H1 (cell line): Measurements from ENCODE around the gene DBH. TPM values are rescaled to one million over a fixed set of nuclear protein-coding genes. Genes with fewer than 3 reads are reported as not detected.

Experiments used
- CTCF ChIA-PET: fragments of 300-600 bp; sonication (Branson Sonifier 250); formaldehyde crosslinking; loops from one replicate; lab custom pipeline; 2021; ENCODE audit not compliant: partially characterized antibody; lab: Charles Lee
- POLR2A ChIA-PET: fragments of 300-600 bp; sonication (Branson Sonifier 250); formaldehyde crosslinking; loops from one replicate; lab custom pipeline; 2021; ENCODE audit warnings: inconsistent platforms; ENCODE audit not compliant: partially characterized antibody; lab: Charles Lee
- DNase-seq, 2 experiments: peaks; one replicate each; pipeline versions ENCODE4 v3.0.0 to v3.0.0-alpha.2; 2010 to 2022; ENCODE audit warnings: low spot score in 2 of 2, low read depth in 1 of 2, mixed read lengths in 1 of 2
- FAIRE-seq: peaks from 2 replicates; lab custom pipeline; 2011; peaks lifted over from hg19 to GRCh38; lab: Jason Lieb, UNC
- H2AFZ ChIP-seq: 2 replicates; pipeline ENCODE4 v1.8.1; 2012; ENCODE audit warnings: low read length, inconsistent platforms
- H2AK5ac ChIP-seq: 2 replicates; pipeline ENCODE4 v1.6.1; 2013; ENCODE audit warnings: low read depth, low read length
- H2BK120ac ChIP-seq: replicated peaks from 2 replicates; pipeline ENCODE3; 2013; ENCODE audit warnings: low read depth, low read length, inconsistent platforms
- H2BK12ac ChIP-seq: 2 replicates; pipeline ENCODE4 v1.6.1; 2013; ENCODE audit warnings: low read depth, low read length
- H2BK15ac ChIP-seq: 2 replicates; pipeline ENCODE4 v1.6.1; 2013; ENCODE audit warnings: low read length
- H2BK20ac ChIP-seq: 2 replicates; pipeline ENCODE4 v1.6.1; 2013; ENCODE audit warnings: low read length
- H2BK5ac ChIP-seq: 2 replicates; pipeline ENCODE4 v1.6.1; 2013; ENCODE audit warnings: low read depth, low read length
- H3K14ac ChIP-seq: 2 replicates; pipeline ENCODE4 v1.6.1; 2013; ENCODE audit warnings: inconsistent platforms; ENCODE audit not compliant: insufficient read length
- H3K18ac ChIP-seq: 2 replicates; pipeline ENCODE4 v1.6.1; 2013; ENCODE audit warnings: low read length; ENCODE audit errors: extremely low read depth
- H3K23ac ChIP-seq: 2 replicates; pipeline ENCODE4 v1.6.1; 2013; ENCODE audit warnings: inconsistent platforms; ENCODE audit not compliant: insufficient read length
- H3K23me2 ChIP-seq: 2 replicates; pipeline ENCODE4 v1.6.1; 2013; ENCODE audit warnings: low read depth, low read length
- H3K27ac ChIP-seq: 2 replicates; pipeline ENCODE4 v1.6.1; 2011; ENCODE audit warnings: low read depth, low read length, inconsistent platforms
- H3K27me3 ChIP-seq, 4 experiments: replicated peaks in 1 of 4; 1 replicate in 1 of 4; 2 replicates in 3 of 4; pipeline versions ENCODE4 v1.6.1 to v1.8.1; 2011 to 2013; ENCODE audit warnings: low read length in 3 of 4, mild to moderate bottlenecking in 3 of 4, inconsistent platforms in 2 of 4, mixed read lengths in 2 of 4, moderate library complexity in 1 of 4; ENCODE audit not compliant: control insufficient read depth in 3 of 4, insufficient read depth in 3 of 4; ENCODE audit errors: extremely low read depth in 1 of 4
- H3K36me3 ChIP-seq, 4 experiments: 2 replicates each; pipeline versions ENCODE4 v1.6.1 to v1.8.1; 2011 to 2013; ENCODE audit warnings: mild to moderate bottlenecking in 4 of 4, low read length in 3 of 4, moderate library complexity in 2 of 4, control low read depth in 1 of 4, inconsistent platforms in 1 of 4; ENCODE audit not compliant: insufficient read depth in 4 of 4, control insufficient read depth in 2 of 4
- H3K4ac ChIP-seq: replicated peaks from 2 replicates; pipeline ENCODE3; 2013; ENCODE audit warnings: low read length, low read depth, mixed read lengths, inconsistent platforms; ENCODE audit not compliant: insufficient read length
- H3K4me1 ChIP-seq, 4 experiments: replicated peaks in 1 of 4; 1 replicate in 1 of 4; 2 replicates in 3 of 4; pipeline versions ENCODE4 v1.6.1 to v1.8.1; 2011 to 2013; ENCODE audit warnings: low read length in 3 of 4, inconsistent platforms in 2 of 4, mixed read lengths in 1 of 4; ENCODE audit not compliant: insufficient read depth in 4 of 4, control insufficient read depth in 3 of 4
- H3K4me2 ChIP-seq, 2 experiments: 2 replicates each; pipeline versions ENCODE4 v1.6.1 to v1.8.1; 2011 to 2013; ENCODE audit warnings: low read depth in 2 of 2, low read length in 2 of 2, control low read depth in 1 of 2, inconsistent platforms in 1 of 2, mild to moderate bottlenecking in 1 of 2; ENCODE audit not compliant: insufficient read depth in 1 of 2
- H3K4me3 ChIP-seq, 4 experiments: fragments of 200-600, 300-600 bp in 1 of 4; sonication (generic), shearing (Covaris generic), sonication (Bioruptor Twin) in 1 of 4; 2 replicates each; pipeline versions ENCODE4 v1.5.1 to v1.8.1; 2011 to 2016; ENCODE audit warnings: low read length in 4 of 4, low read depth in 3 of 4, control low read depth in 2 of 4, inconsistent platforms in 2 of 4, mild to moderate bottlenecking in 2 of 4, mixed read lengths in 1 of 4, moderate library complexity in 1 of 4; ENCODE audit not compliant: insufficient read depth in 2 of 4; ENCODE audit errors: extremely low read depth in 1 of 4
- H3K56ac ChIP-seq: replicated peaks from 2 replicates; pipeline ENCODE3; 2013; ENCODE audit warnings: low read depth, mild to moderate bottlenecking, mixed read lengths, low read length, inconsistent platforms; ENCODE audit not compliant: insufficient read length
- H3K79me1 ChIP-seq: 2 replicates; pipeline ENCODE4 v1.6.1; 2013; ENCODE audit warnings: low read depth, low read length, control low read depth
- H3K79me2 ChIP-seq, 2 experiments: 2 replicates each; pipeline versions ENCODE4 v1.6.1 to v1.8.1; 2012 to 2013; ENCODE audit warnings: low read length in 2 of 2, mild to moderate bottlenecking in 2 of 2, inconsistent platforms in 1 of 2; ENCODE audit not compliant: insufficient read depth in 2 of 2, control insufficient read depth in 1 of 2
- H3K9ac ChIP-seq, 4 experiments: replicated peaks in 1 of 4; 1 replicate in 1 of 4; 2 replicates in 3 of 4; pipeline versions ENCODE4 v1.6.1 to v1.8.1; 2011 to 2013; ENCODE audit warnings: low read depth in 3 of 4, low read length in 3 of 4, control low read depth in 2 of 4, mild to moderate bottlenecking in 2 of 4, moderate library complexity in 2 of 4, inconsistent platforms in 1 of 4; ENCODE audit errors: extremely low read depth in 1 of 4
- H3K9me3 ChIP-seq, 2 experiments: 2 replicates each; pipeline versions ENCODE4 v1.6.1 to v1.8.1; 2012 to 2013; ENCODE audit warnings: mild to moderate bottlenecking in 2 of 2, moderate library complexity in 2 of 2, control low read depth in 1 of 2, inconsistent platforms in 1 of 2, low read depth in 1 of 2, low read length in 1 of 2, mixed read lengths in 1 of 2; ENCODE audit not compliant: insufficient read depth in 2 of 2
- H4K20me1 ChIP-seq, 2 experiments: replicated peaks in 1 of 2; 2 replicates each; pipeline versions ENCODE3 to v1.8.1; 2011 to 2013; ENCODE audit warnings: inconsistent platforms in 2 of 2, low read length in 2 of 2, mild to moderate bottlenecking in 1 of 2; ENCODE audit not compliant: insufficient read depth in 2 of 2, control insufficient read depth in 1 of 2
- H4K5ac ChIP-seq: 2 replicates; pipeline ENCODE4 v1.6.1; 2013; ENCODE audit warnings: low read length, low read depth, mixed read lengths, inconsistent platforms; ENCODE audit not compliant: insufficient read length
- H4K8ac ChIP-seq: 2 replicates; pipeline ENCODE4 v1.8.0; 2013; ENCODE audit warnings: mild to moderate bottlenecking, moderate library complexity, low read length, inconsistent platforms; ENCODE audit not compliant: insufficient read depth; ENCODE audit errors: extremely low read depth
- H4K91ac ChIP-seq: replicated peaks from 2 replicates; pipeline ENCODE3; 2013; ENCODE audit warnings: low read length, mixed read lengths, inconsistent platforms; ENCODE audit not compliant: insufficient read length
- CBX5 ChIP-seq: fragments of 300-800, 300-1000 bp; sonication (generic); IDR thresholded peaks from 2 replicates; pipeline ENCODE4 v1.7.1; 2016; ENCODE audit warnings: antibody characterized with exemption, low read length, low read depth
- CBX8 ChIP-seq: fragments of 300-800, 300-1000 bp; sonication (generic); IDR thresholded peaks from 2 replicates; pipeline ENCODE4 v1.7.1; 2016; ENCODE audit warnings: low read depth, low read length, borderline replicate concordance
- EGR1 ChIP-seq: IDR thresholded peaks from 2 replicates; pipeline ENCODE4 v1.6.1; 2011; ENCODE audit warnings: low read depth, low read length, borderline replicate concordance
- EP300 ChIP-seq, 2 experiments: IDR thresholded peaks; 1 replicate in 1 of 2; 2 replicates in 1 of 2; pipeline ENCODE4 v1.6.1; 2011 to 2012; ENCODE audit warnings: low read depth in 2 of 2, low read length in 2 of 2, mild to moderate bottlenecking in 2 of 2, borderline replicate concordance in 1 of 2, inconsistent platforms in 1 of 2, moderate library complexity in 1 of 2
- FOSL1 ChIP-seq: IDR thresholded peaks from 2 replicates; pipeline ENCODE4 v1.6.1; 2011; ENCODE audit warnings: mild to moderate bottlenecking, low read depth, low read length, moderate library complexity; ENCODE audit not compliant: insufficient read depth
- GTF2F1 ChIP-seq: IDR thresholded peaks from 2 replicates; pipeline ENCODE4 v1.6.1; 2012; ENCODE audit warnings: low read depth, low read length, improper control_type of control experiment, borderline replicate concordance
- NANOG ChIP-seq: IDR thresholded peaks from 2 replicates; pipeline ENCODE4 v1.6.1; 2011; ENCODE audit warnings: low read length, low read depth, mild to moderate bottlenecking, inconsistent platforms; ENCODE audit not compliant: insufficient read depth, poor library complexity, severe bottlenecking
- NRF1 ChIP-seq: IDR thresholded peaks from 2 replicates; pipeline ENCODE4 v1.6.1; 2011; ENCODE audit warnings: mild to moderate bottlenecking, low read depth, low read length, improper control_type of control experiment
- PHF8 ChIP-seq: fragments of 200-600 bp; sonication (generic); conservative IDR thresholded peaks from 2 replicates; pipeline ENCODE4 v1.7.1; 2012; ENCODE audit warnings: low read depth, mild to moderate bottlenecking, inconsistent platforms, low read length, moderate library complexity
- RAD21 ChIP-seq, 2 experiments: IDR thresholded peaks in 1 of 2; conservative IDR thresholded peaks in 1 of 2; 2 replicates each; pipeline ENCODE4 v1.6.1; 2011; ENCODE audit warnings: low read depth in 2 of 2, low read length in 2 of 2, improper control_type of control experiment in 1 of 2, inconsistent platforms in 1 of 2, mild to moderate bottlenecking in 1 of 2, moderate library complexity in 1 of 2
- SIN3A ChIP-seq, 2 experiments: IDR thresholded peaks in 1 of 2; conservative IDR thresholded peaks in 1 of 2; 2 replicates each; pipeline ENCODE4 v1.6.1; 2011 to 2012; ENCODE audit warnings: low read length in 2 of 2, improper control_type of control experiment in 1 of 2, low read depth in 1 of 2, mild to moderate bottlenecking in 1 of 2
- WGBS, 2 experiments: shearing (Covaris generic) in 1 of 2; methylation state at CpG; one replicate each; pipeline versions ENCODE4 v1.1.6 to v1.1.7; 2013 to 2015; ENCODE audit warnings: low lambda C conversion rate in 2 of 2, mixed read lengths in 2 of 2, inconsistent platforms in 1 of 2, low coverage in 1 of 2, missing lambda C conversion rate in 1 of 2; ENCODE audit not compliant: insufficient replicate concordance in 2 of 2, insufficient coverage in 1 of 2, insufficient read length in 1 of 2; ENCODE audit errors: extremely low coverage in 1 of 2, missing lambda C conversion rate in 1 of 2; 5-methylcytosine and 5-hydroxymethylcytosine counted together
- polyA plus RNA-seq, 7 experiments: library from polyadenylated mRNA; depleted of rRNA in 3 of 7; stranded (reverse) in 5 of 7; unstranded in 2 of 7; fragments of >200 nt in 5 of 7; fragments of 200-250 nt in 2 of 7; gene quantifications; 1 replicate in 5 of 7; 2 replicates in 1 of 7; 4 replicates in 1 of 7; pipeline versions ENCODE4 v1.2.1 to v1.2.3, GENCODE V29; 2011 to 2013; ENCODE audit warnings: missing spikeins in 2 of 7, mixed read lengths in 2 of 7
- total RNA-seq: library from RNA; stranded (reverse); fragmentation: NEBNext Ultra II Directional; extraction: Animal tissue kit (Norgen Biotek cat#: 25700); gene quantifications from 2 replicates; pipeline ENCODE4 v1.2.1, GENCODE V29; 2021
- TF ChIP-seq, protein P1 (sequence below): IDR thresholded peaks from 2 replicates; pipeline ENCODE4 v1.6.1; 2011; ENCODE audit warnings: low read depth, mild to moderate bottlenecking, low read length; ENCODE audit not compliant: insufficient read depth

DBH gene
- total and polyA plus RNA-seq, 2 of the 8 experiments (the other 6 are each of a cell fraction or from before 2014, with no cell fraction given): 0.18 TPM; not detected in 1

DNA sequence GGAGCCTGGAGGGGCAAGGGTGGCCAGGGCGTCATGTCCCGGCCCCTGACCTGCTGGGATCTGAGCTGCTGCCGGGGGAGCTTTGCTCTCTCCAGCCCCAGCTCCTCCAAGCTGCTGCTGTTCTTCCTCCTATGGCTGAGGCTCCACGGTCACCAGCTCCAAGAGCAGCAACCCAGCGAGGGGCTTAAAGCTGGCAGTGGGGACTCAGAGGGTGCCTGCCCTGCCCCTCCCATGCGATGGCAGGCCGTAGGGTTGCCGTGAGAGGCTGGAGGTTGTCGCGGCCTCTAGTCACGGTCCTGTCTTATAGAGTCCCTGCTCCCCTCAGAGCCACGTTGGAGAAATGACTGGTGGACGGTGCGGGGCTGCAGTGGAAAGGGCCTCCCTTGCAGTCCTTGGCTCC is 19.5 kb downstream of the DBH start:
- Histone ChIP-seq H3K9me3 (no peaks in the 10 kb centered on the region), H3K4me3 (no peak overlapping the region), H2AFZ (no peak overlapping the region), H3K27me3 (peaks cover 0 to 12% (median 11%) of the 10 kb centered on the region in 4 experiments; a peak in 3 of 7 replicates), H4K5ac (no peak overlapping the region), H2BK5ac (no peak overlapping the region), H2BK15ac (no peak overlapping the region), H2BK120ac (no peak overlapping the region), H3K4me1 (peaks cover 0 to 15% (median 8%) of the 10 kb centered on the region in 4 experiments; a peak in 5 of 7 replicates), H3K9ac (no peak overlapping the region), H3K79me2 (no peaks in the 10 kb centered on the region), H4K91ac (no peak overlapping the region), H2AK5ac (no peak overlapping the region), H3K23me2 (peaks cover 3% of the 10 kb centered on the region; the same call in 1 of the 2 replicates), H3K18ac (no peak overlapping the region), H3K4me2 (no peak overlapping the region), H4K20me1 (no peaks in the 10 kb centered on the region), H3K23ac (no peak overlapping the region), H3K27ac (no peak overlapping the region), H3K36me3 (no peaks in the 10 kb centered on the region), H3K79me1 (no peaks in the 10 kb centered on the region), H3K4ac (no peak overlapping the region), H4K8ac (no peak overlapping the region), H3K14ac (no peak overlapping the region), H2BK12ac (no peak overlapping the region), H2BK20ac (no peak overlapping the region), H3K56ac (no peak overlapping the region)
- WGBS, 2 experiments: 84% methylated on average over 6 of the region's 14 CpGs; no CpG with 5 or more reads in 1 of the 2 experiments
- DNase-seq (no peak), FAIRE-seq (no peak)
- ChIA-PET POLR2A (interaction anchor here (2.3 to 2.4 kb wide), 2 partner anchors 11 kb away, joined by 7 read pairs; no protein-coding TSS in a partner anchor), CTCF (interaction anchor here (0.6 to 2.1 kb wide), 11 partner anchors 9 to 250 kb away, joined by 3 to 8 read pairs (median 3); partner anchors contain the start of gene DBH)
- TF ChIP-seq CBX8 (no peak), PHF8 (no peak), NRF1 (no peak), NANOG (no peak), CBX5 (no peak), SIN3A (conservative IDR thresholded peaks at IDR 0.05 in 1 of 2, IDR thresholded peaks at IDR 0.05 in 1 of 2; ENCODE audit: low read depth in 1 of 2, low read length in 2 of 2) (no peak), RAD21 (IDR thresholded peaks at IDR 0.05 in 1 of 2, conservative IDR thresholded peaks at IDR 0.05 in 1 of 2; ENCODE audit: low read depth in 2 of 2, low read length in 2 of 2) (no peak), EP300 (IDR thresholded peaks at IDR 0.05; ENCODE audit: borderline replicate concordance in 1 of 2, low read depth in 2 of 2, low read length in 2 of 2) (no peak), FOSL1 (no peak), EGR1 (no peak), GTF2F1 (no peak)
- TF ChIP-seq, protein P1, sequence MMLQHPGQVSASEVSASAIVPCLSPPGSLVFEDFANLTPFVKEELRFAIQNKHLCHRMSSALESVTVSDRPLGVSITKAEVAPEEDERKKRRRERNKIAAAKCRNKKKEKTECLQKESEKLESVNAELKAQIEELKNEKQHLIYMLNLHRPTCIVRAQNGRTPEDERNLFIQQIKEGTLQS: no peak
